ENCODE data around the gene TBCK.
"Not testable (repeated sequence)": the region's sequence is repeated elsewhere in the genome, so short reads cannot be mapped to it uniquely, and the experiment has no call there.

TBCK gene

DNA sequence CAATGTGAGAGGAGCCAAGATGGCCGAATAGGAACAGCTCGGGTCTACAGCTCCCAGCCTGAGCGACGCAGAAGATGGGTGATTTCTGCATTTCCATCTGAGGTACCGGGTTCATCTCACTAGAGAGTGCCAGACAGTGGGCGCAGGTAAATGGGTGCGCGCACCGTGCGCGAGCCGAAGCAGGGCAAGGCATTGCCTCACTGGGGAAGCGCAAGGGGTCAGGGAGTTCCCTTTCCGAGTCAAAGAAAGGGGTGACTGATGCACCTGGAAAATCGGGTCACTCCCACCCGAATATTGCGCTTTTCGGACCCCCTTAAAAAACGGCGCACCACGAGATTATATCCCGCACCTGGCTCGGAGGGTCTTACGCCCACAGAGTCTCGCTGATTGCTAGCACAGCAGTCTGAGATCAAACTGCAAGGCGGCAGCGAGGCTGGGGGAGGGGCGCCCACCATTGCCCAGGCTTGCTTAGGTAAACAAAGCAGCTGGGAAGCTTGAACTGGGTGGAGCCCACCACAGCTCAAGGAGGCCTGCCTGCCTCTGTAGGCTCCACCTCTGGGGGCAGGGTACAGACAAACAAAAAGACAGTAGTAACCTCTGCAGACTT is 196.0 kb downstream of the TBCK start:
- H3K9me3 Mint-ChIP-seq, H3K27ac Mint-ChIP-seq, H3K27me3 Mint-ChIP-seq, DNase-seq, H3K4me3 Mint-ChIP-seq, H3K4me1 Mint-ChIP-seq, CTCF ChIA-PET, H3K36me3 Mint-ChIP-seq: not testable (repeated sequence)

GRCh38 chr4:106116025-106116424 is 200.0 kb downstream of the TBCK start:
- Mint-ChIP-seq H3K4me1 (no peaks in the 10 kb centered on the region), H3K36me3 (peaks cover 26% of the 10 kb centered on the region)
- DNase-seq: no peak

GRCh38 chr4:106114270-106114669 is 201.7 kb downstream of the TBCK start:
- no peaks in the 10 kb centered on the region for H3K4me1 Mint-ChIP-seq
- H3K27me3 Mint-ChIP-seq: no peaks in the 10 kb centered on the region
- CTCF ChIA-PET: no interaction called here
- H3K36me3 Mint-ChIP-seq: peaks cover 32% of the 10 kb centered on the region
- DNase-seq: no peak
- H3K9me3 Mint-ChIP-seq: peaks cover 29% of the 10 kb centered on the region
- H3K4me3 Mint-ChIP-seq: no peak overlapping the region
- no peak overlapping the region for H3K27ac Mint-ChIP-seq

More at GRCh38 chr4:106116025-106116424, 200.0 kb downstream of the TBCK start:
- CTCF ChIA-PET: no interaction called here
- no peak overlapping the region for H3K27ac Mint-ChIP-seq
- no peaks in the 10 kb centered on the region for H3K27me3 Mint-ChIP-seq
- H3K9me3 Mint-ChIP-seq: peaks cover 19% of the 10 kb centered on the region
- H3K4me3 Mint-ChIP-seq: no peak overlapping the region

GRCh38 chr4:106111778-106112469 is 204.1 kb downstream of the TBCK start:
- CTCF ChIA-PET, H3K4me3 Mint-ChIP-seq, H3K27me3 Mint-ChIP-seq, DNase-seq, H3K4me1 Mint-ChIP-seq, H3K27ac Mint-ChIP-seq: not testable (repeated sequence)
- peaks cover 37% of the 10 kb centered on the region for H3K9me3 Mint-ChIP-seq
- H3K36me3 Mint-ChIP-seq: peaks cover 42% of the 10 kb centered on the region

- H3K36me3 Mint-ChIP-seq: peaks cover 47% of the 10 kb centered on the region
- H3K4me3 Mint-ChIP-seq: no peak overlapping the region
- H3K4me1 Mint-ChIP-seq: no peaks in the 10 kb centered on the region
- no peaks in the 10 kb centered on the region for H3K27me3 Mint-ChIP-seq
- no peak overlapping the region for H3K27ac Mint-ChIP-seq
- CTCF ChIA-PET: no interaction called here
- H3K9me3 Mint-ChIP-seq: peaks cover 42% of the 10 kb centered on the region
- DNase-seq: no peak
Measured at GRCh38 chr4:106109929-106110328, 206.1 kb downstream of the TBCK start.

GRCh38 chr4:106105697-106106096 is 210.3 kb downstream of the TBCK start:
- peaks cover 27% of the 10 kb centered on the region for H3K9me3 Mint-ChIP-seq
- CTCF ChIA-PET: no interaction called here
- H3K27ac Mint-ChIP-seq: no peak overlapping the region
- H3K27me3 Mint-ChIP-seq: no peaks in the 10 kb centered on the region
- H3K4me3 Mint-ChIP-seq: no peak overlapping the region
- H3K36me3 Mint-ChIP-seq: peaks cover 36% of the 10 kb centered on the region
- no peaks in the 10 kb centered on the region for H3K4me1 Mint-ChIP-seq
- no peak for DNase-seq

- H3K4me1 Mint-ChIP-seq: no peaks in the 10 kb centered on the region
- H3K27me3 Mint-ChIP-seq: no peaks in the 10 kb centered on the region
- DNase-seq: no peak
- CTCF ChIA-PET: no interaction called here
- peaks cover 13% of the 10 kb centered on the region for H3K9me3 Mint-ChIP-seq
- H3K27ac Mint-ChIP-seq: no peak overlapping the region
- peaks cover 30% of the 10 kb centered on the region for H3K36me3 Mint-ChIP-seq
- H3K4me3 Mint-ChIP-seq: no peak overlapping the region
Measured at GRCh38 chr4:106104276-106104675, 211.7 kb downstream of the TBCK start.

DNA sequence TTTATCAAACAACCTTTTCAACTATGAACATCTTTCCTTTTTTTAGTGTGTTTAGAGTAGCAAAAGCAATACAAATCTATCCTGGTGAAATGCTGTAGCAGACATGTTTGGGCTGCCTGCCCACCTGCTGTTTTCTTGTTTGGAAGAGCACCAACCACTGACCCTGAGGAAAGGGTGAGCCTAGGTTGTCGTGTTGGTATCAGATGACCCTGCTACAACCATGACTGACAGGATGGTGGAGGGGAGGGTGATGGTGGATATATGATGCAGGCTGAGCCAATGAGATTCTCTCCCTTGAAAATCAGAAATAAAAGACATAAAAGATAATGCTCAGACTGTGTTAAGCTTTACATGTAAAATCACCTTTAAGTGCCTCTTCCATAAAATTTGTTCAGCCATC is 219.6 kb downstream of the TBCK start:
- Mint-ChIP-seq H3K27me3 (no peaks in the 10 kb centered on the region), H3K4me1 (no peaks in the 10 kb centered on the region), H3K9me3 (peaks cover 5% of the 10 kb centered on the region), H3K27ac (no peak overlapping the region), H3K36me3 (peaks cover 22% of the 10 kb centered on the region), H3K4me3 (no peak overlapping the region)
- no peak for DNase-seq
- CTCF ChIA-PET: no interaction called here

DNA sequence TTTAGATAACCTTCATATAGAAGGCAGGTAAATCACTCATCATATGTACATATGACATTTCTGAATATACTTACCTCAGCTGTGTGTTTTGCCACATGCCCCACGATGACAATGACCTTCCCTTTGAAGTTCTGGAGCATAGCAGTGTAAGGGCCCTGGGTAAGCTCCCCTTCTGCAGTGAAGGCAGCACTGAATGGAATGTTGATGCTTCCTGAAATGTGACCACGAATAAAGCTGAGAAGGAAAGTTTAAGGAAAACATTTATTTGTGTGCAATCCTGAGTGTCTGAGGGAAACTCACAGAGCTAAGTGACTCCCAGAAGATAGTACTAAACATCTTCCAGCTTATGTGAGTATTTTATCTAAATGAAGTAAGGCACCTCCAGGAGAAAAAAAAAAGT is 220.6 kb downstream of the TBCK start:
- CTCF ChIA-PET: no interaction called here
- Mint-ChIP-seq H3K27ac (no peak overlapping the region), H3K27me3 (no peaks in the 10 kb centered on the region), H3K36me3 (peaks cover 32% of the 10 kb centered on the region), H3K9me3 (peaks cover 15% of the 10 kb centered on the region), H3K4me1 (no peaks in the 10 kb centered on the region), H3K4me3 (no peak overlapping the region)
- no peak for DNase-seq

DNA sequence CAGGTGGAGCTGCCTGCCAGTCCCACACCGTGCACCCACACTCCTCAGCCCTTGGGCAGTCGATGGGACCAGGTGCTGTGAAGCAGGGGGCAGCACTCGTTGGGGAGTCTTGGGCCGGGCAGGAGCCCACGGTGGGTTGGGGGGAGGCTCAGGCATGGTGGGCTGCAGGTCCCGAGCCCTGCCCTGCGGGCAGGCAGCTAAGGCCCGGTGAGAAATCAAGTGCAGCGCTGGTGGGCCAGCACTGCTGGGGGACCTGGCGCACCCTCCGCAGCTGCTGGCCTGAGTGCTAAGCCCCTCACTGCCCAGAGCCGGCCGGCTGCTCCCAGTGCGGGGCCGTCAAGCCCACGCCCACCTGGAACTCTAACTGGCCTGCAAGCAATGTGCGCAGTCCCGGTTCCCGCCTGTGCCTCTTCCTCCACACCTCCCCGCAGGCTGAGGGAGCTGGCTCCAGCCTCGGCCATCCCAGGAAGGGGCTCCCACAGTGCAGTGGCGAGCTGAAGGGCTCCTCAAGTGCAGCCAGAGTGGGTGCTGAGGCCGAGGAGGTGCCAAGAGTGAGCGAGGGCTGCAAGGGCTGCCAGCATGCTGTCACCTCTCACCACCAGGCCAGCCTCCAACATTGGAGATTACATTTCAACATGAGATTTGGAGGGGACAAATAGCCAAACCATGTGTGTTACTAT is 223.5 kb downstream of the TBCK start:
- CTCF ChIA-PET: no interaction called here
- Mint-ChIP-seq H3K4me3 (no peak overlapping the region), H3K4me1 (no peaks in the 10 kb centered on the region), H3K9me3 (peaks cover 27% of the 10 kb centered on the region), H3K27me3 (no peaks in the 10 kb centered on the region), H3K36me3 (peaks cover 37% of the 10 kb centered on the region), H3K27ac (no peak overlapping the region)
- no peak for DNase-seq

DNA sequence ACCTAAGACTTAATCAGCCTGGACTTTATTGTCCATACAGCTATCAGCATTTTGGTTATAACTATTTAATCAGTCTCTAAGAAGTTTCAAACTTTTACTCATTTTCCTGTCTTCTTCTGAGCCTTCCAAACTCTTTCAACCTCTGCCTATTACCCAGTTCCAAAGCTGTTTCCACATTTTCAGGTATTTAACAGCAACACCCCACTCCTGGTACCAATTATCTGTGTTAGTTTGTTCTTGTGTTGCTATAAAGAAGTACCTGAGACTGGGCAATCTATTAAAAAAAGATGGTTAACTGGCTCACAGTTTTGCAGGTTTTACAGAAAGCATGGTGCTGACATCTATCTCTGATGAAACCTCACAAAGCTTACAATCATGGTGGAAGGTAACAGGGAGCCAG is 225.2 kb downstream of the TBCK start:
- H3K27me3 Mint-ChIP-seq: no peaks in the 10 kb centered on the region
- no peak overlapping the region for H3K27ac Mint-ChIP-seq
- peaks cover 36% of the 10 kb centered on the region for H3K36me3 Mint-ChIP-seq
- H3K4me3 Mint-ChIP-seq: no peak overlapping the region
- no peaks in the 10 kb centered on the region for H3K4me1 Mint-ChIP-seq
- peaks cover 27% of the 10 kb centered on the region for H3K9me3 Mint-ChIP-seq
- CTCF ChIA-PET: no interaction called here
- no peak for DNase-seq

- Mint-ChIP-seq H3K36me3 (peaks cover 18% of the 10 kb centered on the region), H3K4me1 (no peaks in the 10 kb centered on the region), H3K27ac (no peak overlapping the region), H3K9me3 (peaks cover 19% of the 10 kb centered on the region), H3K27me3 (no peaks in the 10 kb centered on the region), H3K4me3 (no peak overlapping the region)
- DNase-seq: no peak
- CTCF ChIA-PET: no interaction called here
Measured at GRCh38 chr4:106083065-106083464, 232.9 kb downstream of the TBCK start.

GRCh38 chr4:106080376-106080775 is 235.6 kb downstream of the TBCK start:
- Mint-ChIP-seq H3K36me3 (peaks cover 20% of the 10 kb centered on the region), H3K27ac (no peak overlapping the region), H3K27me3 (no peaks in the 10 kb centered on the region), H3K9me3 (peaks cover 30% of the 10 kb centered on the region), H3K4me1 (no peaks in the 10 kb centered on the region), H3K4me3 (no peak overlapping the region)
- DNase-seq: no peak
- CTCF ChIA-PET: no interaction called here

DNA sequence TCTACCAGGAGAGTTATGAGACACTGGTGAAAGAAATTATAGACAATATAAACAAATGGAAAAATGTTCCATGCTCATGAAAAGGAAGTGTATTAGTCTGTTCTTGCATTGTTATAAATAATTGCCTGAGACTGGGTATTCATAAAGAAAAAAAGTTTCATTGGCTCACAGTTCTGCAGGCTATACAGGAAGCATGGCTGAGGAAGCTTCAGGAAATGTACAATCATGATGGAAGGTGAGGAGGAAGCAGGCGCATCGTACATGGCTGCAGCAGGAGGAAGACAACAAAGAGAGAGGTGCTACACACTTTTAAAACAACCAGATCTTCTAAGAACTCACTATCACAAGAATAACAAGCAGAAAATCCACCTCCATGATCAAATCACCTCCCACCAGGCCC is 236.4 kb downstream of the TBCK start:
- H3K4me1 Mint-ChIP-seq: no peaks in the 10 kb centered on the region
- no peak overlapping the region for H3K4me3 Mint-ChIP-seq
- H3K27me3 Mint-ChIP-seq: no peaks in the 10 kb centered on the region
- no peak for DNase-seq
- H3K9me3 Mint-ChIP-seq: peaks cover 29% of the 10 kb centered on the region
- CTCF ChIA-PET: no interaction called here
- H3K36me3 Mint-ChIP-seq: peaks cover 22% of the 10 kb centered on the region
- no peak overlapping the region for H3K27ac Mint-ChIP-seq

DNA sequence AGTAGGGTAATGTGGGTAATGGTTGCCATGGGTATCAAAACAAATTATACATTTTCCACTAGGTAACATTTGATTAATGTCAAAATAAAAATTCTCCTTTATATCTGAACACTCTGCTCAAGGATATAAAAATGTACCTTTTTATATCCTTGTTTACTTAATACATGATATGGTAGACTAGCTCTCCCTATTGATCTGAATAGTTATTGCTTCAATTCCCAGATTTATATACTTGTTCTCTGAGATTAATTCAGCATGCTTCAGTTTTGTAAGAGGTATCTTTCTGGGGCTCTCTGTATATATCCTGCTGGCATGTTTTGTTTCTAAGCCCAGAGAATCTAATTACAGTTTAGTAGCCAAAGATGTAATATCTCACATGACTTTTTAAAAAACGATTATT is 251.0 kb downstream of the TBCK start:
- peaks cover 6% of the 10 kb centered on the region for H3K9me3 Mint-ChIP-seq
- H3K27me3 Mint-ChIP-seq: no peaks in the 10 kb centered on the region
- H3K36me3 Mint-ChIP-seq: no peaks in the 10 kb centered on the region
- CTCF ChIA-PET: no interaction called here
- H3K4me3 Mint-ChIP-seq: no peak overlapping the region
- H3K4me1 Mint-ChIP-seq: no peaks in the 10 kb centered on the region
- DNase-seq: no peak
- H3K27ac Mint-ChIP-seq: no peak overlapping the region
